SJSA1 (cell line): ENCODE measurements around the gene PUS7. TPM values are rescaled to one million over a fixed set of nuclear protein-coding genes. Genes with fewer than 3 reads are reported as not detected.
"Not testable (repeated sequence)": the region's sequence is repeated elsewhere in the genome, so short reads cannot be mapped to it uniquely, and the experiment has no call there.

Experiments used
- DNase-seq, 2 experiments: peaks; one replicate each; pipeline ENCODE4 v3.0.0-alpha.2; 2015 to 2020; ENCODE audit warnings: low spot score in 2 of 2, low read depth in 1 of 2
- H3K27ac ChIP-seq: fragments of 250-450 bp; sonication (Bioruptor Pico); 2 replicates; pipeline ENCODE4 v1.5.1; 2020; ENCODE audit warnings: mild to moderate bottlenecking, moderate library complexity
- H3K27me3 ChIP-seq: fragments of 250-450 bp; sonication (Bioruptor Pico); replicated peaks from 2 replicates; pipeline ENCODE4 v1.5.1; 2020; ENCODE audit warnings: mild to moderate bottlenecking, moderate library complexity
- H3K36me3 ChIP-seq: fragments of 250-450 bp; sonication (Bioruptor Pico); 2 replicates; pipeline ENCODE4 v1.5.1; 2020; ENCODE audit warnings: mild to moderate bottlenecking
- H3K4me1 ChIP-seq: fragments of 250-450 bp; sonication (Bioruptor Pico); replicated peaks from 2 replicates; pipeline ENCODE4 v1.6.1; 2021; ENCODE audit warnings: mild to moderate bottlenecking
- H3K4me3 ChIP-seq: fragments of 250-450 bp; sonication (Bioruptor Pico); 2 replicates; pipeline ENCODE4 v1.5.1; 2020; ENCODE audit warnings: mild to moderate bottlenecking
- H3K9me3 ChIP-seq: fragments of 250-450 bp; sonication (Bioruptor Pico); replicated peaks from 2 replicates; pipeline ENCODE4 v1.5.1; 2020; ENCODE audit warnings: mild to moderate bottlenecking
- total RNA-seq: library from RNA; depleted of rRNA; stranded (reverse); fragments of >200 nt; shearing (Covaris generic); gene quantifications from 2 replicates; pipeline ENCODE4 v1.2.3, GENCODE V29; 2014; rRNA removed

The PUS7 gene
- total RNA-seq, 1 experiment from 2014 or later: 28.3 TPM

DNA sequence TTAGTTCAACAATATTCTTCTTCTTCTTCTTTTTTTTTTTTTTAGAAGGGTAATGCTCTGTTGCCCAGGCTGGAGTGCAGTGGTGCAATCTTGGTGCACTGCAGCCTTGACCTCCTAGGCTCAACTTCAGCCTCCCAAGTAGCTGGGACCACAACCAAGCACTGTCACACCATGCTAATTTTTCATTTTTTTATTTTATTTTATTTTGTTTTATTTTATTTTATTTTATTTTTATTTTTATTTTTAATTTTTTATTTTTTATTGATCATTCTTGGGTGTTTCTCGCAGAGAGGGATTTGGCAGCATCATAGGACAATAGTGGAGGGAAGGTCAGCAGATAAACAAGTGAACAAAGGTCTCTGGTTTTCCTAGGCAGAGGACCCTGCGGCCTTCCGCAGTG, 112.3 kb downstream of the PUS7 start:
- not testable (repeated sequence) for H3K9me3 ChIP-seq, DNase-seq

DNA sequence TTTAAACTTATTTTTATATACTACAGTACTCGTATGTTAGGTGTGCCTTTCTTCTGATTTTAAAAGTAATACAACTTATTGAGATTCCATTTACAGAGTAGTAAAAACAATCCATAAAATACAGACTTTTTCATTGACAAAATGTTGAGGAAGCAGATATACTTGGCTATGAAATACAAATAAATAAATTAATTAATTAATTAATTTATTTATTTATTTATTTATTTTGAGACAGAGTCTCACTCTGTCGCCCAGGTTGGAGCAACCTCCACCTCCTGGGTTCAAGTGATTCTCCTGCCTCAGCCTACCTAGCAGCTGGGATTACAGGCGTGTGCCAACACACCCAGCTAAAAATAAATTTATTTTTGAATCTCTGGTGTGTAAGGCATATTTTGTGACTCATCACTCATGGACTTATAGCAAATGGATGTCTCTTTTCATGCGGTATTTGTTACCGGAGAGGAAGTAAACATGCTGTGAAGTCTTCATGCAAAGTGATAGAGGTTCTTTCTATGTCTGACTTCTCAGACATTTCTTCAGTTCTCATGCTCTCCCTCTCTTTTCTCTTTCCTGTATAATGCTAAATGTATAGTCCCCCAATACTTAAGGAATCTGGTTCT, 113.2 kb downstream of the PUS7 start:
- H3K27ac ChIP-seq: no peak overlapping the region
- no peaks in the 10 kb centered on the region for H3K36me3 ChIP-seq
- no peak overlapping the region for H3K4me3 ChIP-seq
- H3K9me3 ChIP-seq: no peaks in the 10 kb centered on the region
- no peaks in the 10 kb centered on the region for H3K4me1 ChIP-seq
- no peak for DNase-seq
- H3K27me3 ChIP-seq: no peaks in the 10 kb centered on the region

More for the DNA sequence above, 112.3 kb downstream of the PUS7 start:
- H3K27me3 ChIP-seq, H3K36me3 ChIP-seq, H3K4me3 ChIP-seq, H3K27ac ChIP-seq, H3K4me1 ChIP-seq: not testable (repeated sequence)

Other genes with a start within 250 kb of the PUS7 start
- 32.2 and 40.3 TPM in 2 replicates for gene SRPK2, start 133.3 kb downstream of the PUS7 start, total RNA-seq
- 9.0 and 11.1 TPM in 2 replicates for gene RINT1, start 9.9 kb upstream of the PUS7 start, total RNA-seq
- gene EFCAB10, start 59.2 kb upstream of the PUS7 start, total RNA-seq: not detected in 2 replicates